Measurements from ENCODE around the gene LTBP3.

Gene LTBP3

GRCh38 chr11:65492637-65493366 is 65.4 kb downstream of the LTBP3 start:
- DNase-seq (ENCODE audit: low read depth, low spot score) = no peak
- H3K4me3 ChIP-seq (ENCODE audit: low read depth, low read length) = no peak overlapping the region
- TF ChIP-seq CTCF (IDR thresholded peaks at IDR 0.05; ENCODE audit: insufficient read depth, low read length, missing control alignments) = no peak
- CTCF ChIA-PET = interaction anchor here (1.2 to 10.0 kb wide), 5 partner anchors 15 to 76 kb away, joined by 4 to 96 read pairs (median 9); no protein-coding TSS in a partner anchor
- POLR2A ChIA-PET = interaction anchor here (1.5 to 12.4 kb wide), 9 partner anchors 11 to 73 kb away, joined by 3 to 703 read pairs (median 29); partner anchors contain the start of genes MALAT1 and NEAT1

- ChIA-PET POLR2A (interaction anchor here (0.5 to 12.4 kb wide), 10 partner anchors 11 to 287 kb away, joined by 3 to 703 read pairs (median 20); partner anchors contain the start of genes MALAT1 and NEAT1), CTCF (interaction anchor here (2.5 to 10.0 kb wide), 4 partner anchors 15 to 76 kb away, joined by 6 to 96 read pairs (median 20); no protein-coding TSS in a partner anchor)
- H3K4me3 ChIP-seq (ENCODE audit: low read depth, low read length) = no peak overlapping the region
- DNase-seq (ENCODE audit: low read depth, low spot score) = no peak
- TF ChIP-seq CTCF (IDR thresholded peaks at IDR 0.05; ENCODE audit: insufficient read depth, low read length, missing control alignments) = no peak
These were observed 65.8 kb downstream of the LTBP3 start for GRCh38 chr11:65492387-65492636.

- H3K4me3 ChIP-seq (ENCODE audit: low read depth, low read length) = peak overlapping the region; percentile 9; the same call in 1 of the 2 replicates
- POLR2A ChIA-PET = interaction anchor here (0.5 to 12.4 kb wide), 11 partner anchors 12 to 287 kb away, joined by 3 to 703 read pairs (median 10); partner anchors contain the start of genes DPF2, MALAT1 and NEAT1
These were observed 66.4 kb downstream of the LTBP3 start for GRCh38 chr11:65491614-65492386.

GRCh38 chr11:65491163-65491465 is 67.0 kb downstream of the LTBP3 start:
- CTCF ChIA-PET = interaction anchor here (1.0 to 10.0 kb wide), 5 partner anchors 10 to 75 kb away, joined by 3 to 96 read pairs (median 11); no protein-coding TSS in a partner anchor
- no peak for DNase-seq (ENCODE audit: low read depth, low spot score)
- no peak for TF ChIP-seq CTCF (IDR thresholded peaks at IDR 0.05; ENCODE audit: insufficient read depth, low read length, missing control alignments)
- POLR2A ChIA-PET = interaction anchor here (1.5 to 12.4 kb wide), 7 partner anchors 12 to 71 kb away, joined by 8 to 703 read pairs (median 36); partner anchors contain the start of genes MALAT1 and NEAT1
- no peak overlapping the region for H3K4me3 ChIP-seq (ENCODE audit: low read depth, low read length)

More at GRCh38 chr11:65491614-65492386, 66.4 kb downstream of the LTBP3 start:
- TF ChIP-seq CTCF (IDR thresholded peaks at IDR 0.05; ENCODE audit: insufficient read depth, low read length, missing control alignments) = no peak
- DNase-seq (ENCODE audit: low read depth, low spot score) = peak; percentile 99
- CTCF ChIA-PET = interaction anchor here (1.0 to 10.0 kb wide), 6 partner anchors 10 to 75 kb away, joined by 3 to 96 read pairs (median 10); no protein-coding TSS in a partner anchor

GRCh38 chr11:65489706-65490320 is 68.3 kb downstream of the LTBP3 start:
- CTCF ChIA-PET = interaction anchor here (0.5 to 10.0 kb wide), 8 partner anchors 8 to 118 kb away, joined by 3 to 96 read pairs (median 9); partner anchors contain the start of gene MALAT1
- POLR2A ChIA-PET = interaction anchor here (0.6 to 12.4 kb wide), 9 partner anchors 11 to 70 kb away, joined by 3 to 703 read pairs (median 19); partner anchors contain the start of genes MALAT1 and NEAT1
- no peak for TF ChIP-seq CTCF (IDR thresholded peaks at IDR 0.05; ENCODE audit: insufficient read depth, low read length, missing control alignments)
- H3K4me3 ChIP-seq (ENCODE audit: low read depth, low read length) = no peak overlapping the region
- DNase-seq (ENCODE audit: low read depth, low spot score) = no peak
